Middle frontal gyrus (tissue), 1 donor: Measurements from ENCODE around the gene PHYHIPL.

Source experiments
- DNase-seq: peaks from one replicate; pipeline ENCODE4 v3.0.0-alpha.2; 2015; ENCODE audit warnings: low spot score; ENCODE audit errors: extremely low spot score

PHYHIPL gene

DNA sequence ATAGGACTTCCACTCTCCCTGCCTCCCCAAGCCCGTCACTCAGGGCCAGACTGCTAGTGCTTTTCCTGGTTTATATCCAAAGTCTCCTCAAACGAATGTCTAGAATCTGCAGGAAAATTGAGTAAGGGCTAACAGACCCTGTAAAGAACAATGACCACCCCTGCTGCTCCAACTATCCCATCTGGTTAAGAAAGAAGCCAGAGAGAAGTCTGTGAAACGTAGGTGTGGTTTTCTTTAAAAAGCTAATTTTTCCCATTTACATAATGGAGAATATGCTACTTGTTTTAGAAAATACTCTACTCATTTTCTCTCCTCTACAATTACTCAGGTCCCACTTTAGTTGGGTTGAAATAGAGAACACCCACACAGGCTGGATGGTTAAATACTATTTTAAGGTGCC, 113.4 kb downstream of the PHYHIPL start:
- no peak for DNase-seq

GRCh38 chr10:59290448-59290847, 114.0 kb downstream of the PHYHIPL start:
- DNase-seq = no peak
